T-helper 2 cell (primary cell): Measurements from ENCODE around the gene ABCA13.
"Not testable (repeated sequence)": the region's sequence is repeated elsewhere in the genome, so short reads cannot be mapped to it uniquely, and the experiment has no call there.

Source experiments
- DNase-seq, 5 experiments: peaks; one replicate each; pipeline versions ENCODE4 v3.0.0 to v3.0.0-alpha.2; 2012 to 2022

Gene ABCA13

DNA sequence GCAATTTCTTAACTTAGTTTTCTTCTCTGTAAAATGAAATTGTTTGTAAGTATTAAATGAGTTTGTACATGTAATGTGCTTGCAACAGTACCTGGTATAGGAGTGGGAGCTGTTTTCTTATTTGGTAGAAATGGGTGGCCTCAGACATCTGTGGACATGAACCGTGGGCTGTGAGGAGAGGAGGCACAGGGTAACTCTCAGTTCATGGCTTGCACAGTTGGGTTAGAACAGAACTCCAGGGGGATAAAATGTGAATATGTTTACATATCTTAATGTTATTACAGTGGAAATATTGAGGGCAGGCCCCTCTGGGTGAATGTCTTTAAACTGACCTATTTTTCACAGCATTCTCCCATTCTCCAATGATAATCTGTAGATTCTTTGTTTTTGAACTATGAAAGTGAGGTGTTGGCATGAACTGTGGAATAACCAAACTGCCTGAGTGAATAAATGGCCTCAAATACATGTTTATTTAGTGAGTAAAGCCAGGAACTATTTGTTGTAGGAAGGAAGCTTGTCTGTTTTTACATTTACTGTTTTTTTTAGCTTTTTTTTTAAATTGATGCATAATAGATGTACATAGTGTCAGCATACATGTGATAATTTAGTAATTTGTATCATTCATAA lies 2.6 kb downstream of the ABCA13 start:
- DNase-seq: no peak

GRCh38 chr7:48175019-48175418 lies 3.8 kb downstream of the ABCA13 start:
- no peak for DNase-seq

GRCh38 chr7:48176356-48176893 lies 5.2 kb downstream of the ABCA13 start:
- no peak for DNase-seq

DNA sequence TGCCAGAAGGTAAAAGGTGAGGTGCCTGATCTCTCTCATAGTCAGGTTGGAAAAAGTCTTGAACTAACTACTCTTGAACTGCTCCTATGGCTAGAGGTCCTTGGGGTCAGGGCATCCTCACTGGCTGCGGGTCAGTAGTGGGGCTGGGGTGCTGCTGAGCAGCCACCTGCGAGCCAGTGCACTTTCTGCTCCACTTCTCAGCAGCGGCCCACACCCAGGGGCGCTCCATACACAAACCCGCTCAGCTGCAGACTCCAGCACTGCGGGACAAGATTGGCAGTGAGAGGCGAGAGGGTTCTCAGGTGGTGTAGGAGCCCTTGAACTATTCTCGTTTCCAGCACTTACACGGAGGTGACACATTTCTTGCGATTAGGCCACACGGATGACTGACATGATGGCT lies 6.0 kb downstream of the ABCA13 start:
- DNase-seq: no peak

DNA sequence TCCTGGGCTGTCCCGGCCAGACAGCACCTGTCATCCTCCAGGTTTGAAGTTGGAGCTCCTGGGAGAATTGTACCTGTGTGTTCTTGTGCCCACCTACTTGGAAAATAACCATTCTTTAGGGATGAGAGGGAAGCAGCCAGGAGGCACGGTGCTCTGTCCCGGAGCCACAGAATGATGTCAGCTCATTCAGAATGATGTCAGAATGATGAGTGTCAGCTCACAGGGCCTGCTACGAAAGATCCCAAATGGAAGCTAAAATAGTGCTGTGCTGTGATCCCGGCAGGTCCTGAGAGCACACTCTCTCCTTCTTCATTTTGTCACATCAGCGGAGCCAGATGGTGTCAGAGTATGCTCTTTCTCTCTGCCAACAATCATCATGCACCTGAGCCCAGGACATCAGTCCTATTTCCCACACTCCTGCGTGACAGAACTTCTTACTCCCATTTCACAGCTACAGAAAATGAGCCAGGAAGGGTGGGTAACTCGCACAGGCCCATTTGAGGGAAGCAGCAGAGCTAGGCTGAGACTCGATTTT lies 8.3 kb downstream of the ABCA13 start:
- no peak for DNase-seq

DNA sequence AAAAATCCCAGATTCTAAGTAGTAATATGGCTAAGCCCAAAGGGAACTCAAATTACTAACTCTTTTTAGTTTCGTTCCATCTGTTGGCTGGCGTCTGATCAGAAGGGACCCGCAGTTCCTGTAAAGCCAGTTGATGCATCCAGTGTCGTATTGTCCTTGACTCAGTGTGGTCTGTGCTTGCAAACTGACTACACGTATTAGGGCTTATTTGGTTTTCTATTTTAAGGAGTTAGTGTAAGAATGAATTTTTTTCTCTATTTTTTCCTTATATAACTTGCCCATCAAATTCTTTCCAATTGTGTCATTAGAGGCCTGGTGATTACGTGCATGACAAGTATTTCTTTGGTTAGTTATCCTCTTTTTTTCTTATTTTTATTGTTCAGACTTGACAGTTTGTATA lies 9.7 kb downstream of the ABCA13 start:
- DNase-seq: no peak

DNA sequence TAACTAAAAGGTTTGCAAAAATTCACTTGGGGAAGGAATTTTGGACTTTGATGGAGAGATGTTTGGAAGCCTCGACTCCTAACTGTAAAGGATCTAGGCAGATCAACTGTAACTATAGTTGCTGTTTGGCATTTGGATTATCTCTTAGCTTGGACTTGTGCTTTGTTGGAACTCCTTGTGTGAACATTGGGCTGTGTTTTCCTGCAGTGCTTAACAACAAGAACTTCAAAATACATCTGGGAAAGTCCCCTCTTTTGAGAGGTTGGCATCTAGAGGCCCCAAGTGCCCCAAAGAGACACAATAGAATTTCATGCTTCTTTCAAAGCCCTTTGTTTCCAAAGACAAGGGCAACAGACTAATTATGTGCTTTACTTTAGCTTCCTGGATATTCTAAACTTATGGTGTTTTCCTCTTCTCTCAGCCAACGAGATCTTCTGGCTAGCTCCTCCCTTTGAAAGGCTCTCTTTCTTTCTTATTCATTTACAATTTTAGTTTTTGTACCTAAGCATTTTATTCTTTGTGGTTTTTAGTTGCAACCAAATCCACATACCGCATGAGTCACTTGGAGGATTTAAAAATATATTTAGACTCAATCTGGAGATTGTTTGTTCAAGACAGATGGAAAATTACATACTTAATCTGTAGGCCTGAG lies 11.6 kb downstream of the ABCA13 start:
- peak in 1 of 5 experiments; percentile 29 for DNase-seq

- DNase-seq: no peak
These were observed 12.1 kb downstream of the ABCA13 start for GRCh38 chr7:48183370-48183743.

DNA sequence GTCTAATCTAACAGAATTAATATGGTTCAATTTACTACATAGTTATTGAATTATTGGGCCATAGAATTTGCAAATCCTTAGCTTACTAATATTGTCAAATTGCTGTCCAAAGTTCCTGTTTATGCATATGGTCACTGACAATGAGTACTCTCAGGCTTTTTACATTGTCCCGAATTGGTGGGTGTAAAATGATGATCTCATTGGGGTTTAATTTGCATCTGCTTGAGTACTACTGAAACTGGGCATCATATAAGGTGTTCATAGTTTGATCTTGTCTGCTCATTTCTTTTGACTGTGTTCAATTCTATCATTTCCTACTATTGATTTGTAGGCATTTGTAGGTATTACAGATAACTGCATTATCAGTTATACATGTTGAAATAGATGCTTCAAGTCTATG lies 12.7 kb downstream of the ABCA13 start:
- DNase-seq: no peak

DNA sequence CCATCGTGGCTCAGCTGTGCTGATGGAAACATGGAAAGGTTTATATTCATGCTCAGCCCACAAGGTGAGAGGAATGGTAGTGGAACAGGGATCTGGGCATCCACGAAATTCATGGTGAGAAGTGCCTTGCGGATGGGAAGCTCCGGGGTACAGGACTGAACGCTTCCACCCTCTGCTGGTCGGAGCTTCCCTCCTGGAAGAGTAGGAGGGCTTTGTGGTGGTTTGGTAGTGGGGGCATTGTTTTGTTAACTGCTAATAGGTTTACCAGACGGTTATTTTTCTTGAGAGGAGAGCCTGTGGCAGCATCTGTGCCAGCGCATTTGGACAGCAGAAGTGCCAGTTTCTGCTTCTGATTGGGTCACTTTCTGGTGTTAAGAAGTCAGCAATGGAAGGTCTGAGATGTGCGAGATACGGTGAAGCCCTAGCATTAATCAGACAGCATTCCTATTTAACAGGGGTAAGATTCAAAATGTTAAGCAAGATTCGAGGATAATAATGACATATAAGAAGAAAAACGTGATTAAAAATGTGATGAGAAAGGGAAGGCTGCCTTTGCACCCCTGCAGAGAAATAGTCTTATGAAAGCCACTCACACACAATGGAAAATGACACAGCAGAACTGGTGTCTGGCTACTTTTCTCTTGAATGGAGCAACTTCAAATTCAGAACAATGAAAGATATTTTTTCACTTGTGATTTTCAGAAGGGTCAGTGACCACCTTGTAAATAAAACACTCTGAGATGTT lies 17.7 kb downstream of the ABCA13 start:
- no peak for DNase-seq

DNA sequence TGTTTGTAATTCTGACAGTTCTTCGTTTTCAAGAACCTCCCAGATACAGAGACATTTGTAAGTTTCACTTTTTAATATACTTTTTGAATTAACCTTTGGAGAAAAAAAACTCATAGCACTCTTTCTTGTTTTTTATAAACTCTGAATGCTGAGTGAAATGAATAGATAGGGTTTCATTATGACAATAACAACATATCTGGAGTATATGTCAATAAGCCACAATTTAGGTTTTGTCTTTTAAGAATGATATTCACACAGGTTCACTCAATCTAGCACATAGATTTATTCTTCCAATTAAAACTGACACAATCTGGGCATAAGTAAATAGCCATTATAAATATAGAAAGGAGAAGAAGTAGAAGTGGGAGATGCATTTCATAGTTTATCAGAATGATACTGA lies 21.7 kb downstream of the ABCA13 start:
- peak in 1 of 5 experiments; percentile 45 for DNase-seq

GRCh38 chr7:48193421-48193820 lies 22.2 kb downstream of the ABCA13 start:
- peak in 1 of 5 experiments; percentile 9 for DNase-seq

DNA sequence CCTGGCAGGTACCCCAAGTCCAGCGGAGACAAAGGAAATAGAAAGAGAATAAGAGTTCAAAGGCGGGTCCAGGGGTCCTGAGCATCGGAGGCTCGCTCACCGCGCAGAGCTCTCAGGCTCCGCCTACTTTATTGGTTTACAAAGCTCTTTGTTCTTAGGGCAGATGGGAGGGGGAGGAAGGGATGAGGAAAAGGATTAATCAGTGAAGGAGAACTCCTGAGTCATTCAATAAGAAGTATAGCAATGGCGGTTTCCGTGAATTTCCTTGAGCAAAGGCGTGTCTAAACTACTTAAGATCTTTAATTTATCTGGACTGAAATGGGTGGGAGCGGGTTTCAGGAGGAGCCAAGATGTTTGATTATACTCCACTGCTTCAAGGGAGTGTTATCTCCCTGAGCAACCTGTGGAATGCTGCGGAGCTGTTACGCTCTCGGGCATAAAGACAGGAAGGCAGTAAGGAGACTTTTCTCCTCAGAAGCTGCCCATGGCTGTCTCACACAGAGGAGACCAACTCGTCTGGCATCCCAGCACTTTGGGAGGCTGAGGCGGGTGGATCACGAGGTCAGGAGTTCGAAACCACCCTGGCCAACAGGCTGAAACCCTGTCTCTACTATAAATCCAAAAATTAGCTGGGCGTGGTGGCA lies 29.8 kb downstream of the ABCA13 start:
- not testable (repeated sequence) for DNase-seq

GRCh38 chr7:48202916-48203315 lies 31.7 kb downstream of the ABCA13 start:
- DNase-seq: not testable (repeated sequence)

DNA sequence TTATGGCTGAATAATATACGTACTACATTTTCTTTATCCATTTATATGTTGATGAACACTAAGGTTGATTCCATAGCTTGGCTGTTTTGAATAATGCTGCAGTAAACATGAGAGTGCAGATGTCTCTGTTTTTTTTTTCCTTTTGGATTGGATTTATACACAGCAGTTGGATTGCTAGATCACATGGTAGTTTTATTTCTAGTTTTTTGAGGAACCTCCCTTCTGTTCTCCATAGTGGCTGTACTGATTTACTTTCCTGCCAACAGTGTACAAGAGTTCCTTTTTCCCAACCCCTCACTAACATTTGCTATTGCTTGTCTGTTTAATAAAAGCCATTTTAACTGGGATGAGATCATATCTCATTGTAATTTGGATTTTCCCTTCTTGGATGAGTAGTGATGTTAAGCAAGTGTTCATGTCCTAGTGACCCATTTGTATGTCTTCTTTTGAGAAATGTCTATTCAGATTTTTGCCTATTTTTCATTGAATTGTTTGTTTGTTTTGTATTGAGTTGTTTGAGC lies 36.0 kb downstream of the ABCA13 start:
- no peak for DNase-seq

- no peak for DNase-seq
These were observed 37.8 kb downstream of the ABCA13 start for GRCh38 chr7:48209004-48209600.

DNA sequence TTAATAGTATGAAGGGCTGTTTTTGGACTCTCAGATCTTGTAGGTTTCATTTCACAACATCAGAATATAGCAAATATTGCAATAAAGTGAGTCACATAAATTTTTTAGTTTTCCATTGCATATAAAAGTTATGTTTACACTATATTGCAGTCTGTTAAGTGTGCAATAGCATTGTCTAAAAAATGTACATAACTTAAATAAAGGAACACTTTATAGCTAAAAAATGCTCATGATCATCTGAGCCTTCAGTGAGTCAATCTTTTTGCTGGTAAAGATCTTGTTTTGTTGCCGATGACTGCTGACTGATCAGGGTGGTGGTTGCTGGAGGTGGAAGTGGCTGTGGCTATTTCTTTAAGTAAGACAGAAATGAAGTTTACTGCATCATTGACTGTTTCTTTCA lies 42.0 kb downstream of the ABCA13 start:
- no peak for DNase-seq

DNA sequence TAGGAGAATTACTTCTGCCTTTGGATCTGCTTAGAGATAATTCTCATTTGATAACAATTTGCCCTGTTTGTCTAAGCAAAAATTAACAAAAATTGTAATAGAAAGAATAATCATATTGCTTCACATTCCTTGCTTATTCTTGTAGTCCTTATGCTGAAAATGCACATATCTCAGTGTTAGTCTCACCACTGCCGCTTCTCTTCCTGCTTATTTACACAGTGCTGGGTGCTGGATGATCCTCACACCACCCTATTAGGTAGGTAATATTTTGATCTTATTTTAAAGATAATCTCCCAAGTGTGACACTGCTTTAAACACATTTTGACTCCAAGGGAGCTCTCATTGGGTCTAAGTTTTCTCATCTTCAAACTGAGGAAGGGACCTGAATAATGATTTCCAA lies 46.0 kb downstream of the ABCA13 start:
- no peak for DNase-seq

DNA sequence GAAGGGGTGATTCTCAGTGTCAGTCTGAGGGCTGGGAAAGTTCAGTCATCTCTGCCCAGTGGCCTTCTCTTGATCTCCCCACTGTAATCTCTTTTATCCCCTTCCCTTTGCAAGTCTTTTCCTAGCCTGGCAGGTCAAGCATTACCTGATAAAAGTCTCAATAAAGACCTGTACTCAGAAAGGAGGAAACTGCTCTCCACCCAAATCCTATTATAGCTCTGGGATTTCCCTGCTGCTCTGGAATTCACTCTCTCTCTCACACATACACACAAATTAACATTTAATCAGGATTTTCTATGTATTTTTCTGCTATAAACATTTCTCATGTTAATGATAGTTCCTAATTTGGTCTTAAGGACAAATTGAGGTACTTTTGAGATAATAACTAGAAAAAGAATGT lies 46.5 kb downstream of the ABCA13 start:
- no peak for DNase-seq

DNA sequence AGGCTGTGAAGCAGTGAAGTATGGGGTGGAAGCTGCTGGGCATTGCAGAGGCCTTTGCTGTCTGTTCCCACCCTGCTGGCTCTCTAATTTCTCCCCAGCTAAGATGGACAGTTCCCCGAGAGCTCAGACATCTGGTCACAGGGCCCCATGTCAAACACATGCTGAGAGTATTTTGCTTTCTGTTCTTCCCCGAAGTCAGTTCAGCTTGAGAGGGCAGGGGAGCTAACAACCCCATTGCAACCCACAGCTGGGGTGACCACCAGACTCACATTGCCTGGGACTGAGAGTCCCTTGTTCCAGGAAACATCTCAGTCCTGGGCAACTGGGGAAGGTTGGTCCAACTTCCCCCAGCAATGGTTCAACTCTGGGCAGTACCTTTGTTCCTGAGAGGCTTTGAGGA lies 52.8 kb downstream of the ABCA13 start:
- DNase-seq: no peak

DNA sequence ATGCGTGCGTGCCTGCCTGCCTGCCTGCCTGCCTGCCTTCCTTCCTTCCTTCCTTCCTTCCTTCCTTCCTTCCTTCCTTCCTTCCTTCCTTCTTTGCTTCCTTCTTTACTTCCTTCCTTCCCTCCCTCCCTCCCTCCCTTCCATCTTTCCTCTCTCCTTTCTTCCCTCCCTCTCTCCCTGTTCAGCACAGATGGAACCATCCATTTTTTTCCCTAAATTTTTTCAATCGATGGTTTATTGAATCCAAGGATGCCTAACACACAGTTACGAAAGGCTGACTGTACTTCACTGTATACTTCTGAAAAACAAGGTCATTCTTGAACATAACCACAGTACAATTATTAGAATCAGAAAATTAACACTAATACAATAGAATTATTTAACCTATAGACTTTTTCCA lies 53.8 kb downstream of the ABCA13 start:
- no peak for DNase-seq

DNA sequence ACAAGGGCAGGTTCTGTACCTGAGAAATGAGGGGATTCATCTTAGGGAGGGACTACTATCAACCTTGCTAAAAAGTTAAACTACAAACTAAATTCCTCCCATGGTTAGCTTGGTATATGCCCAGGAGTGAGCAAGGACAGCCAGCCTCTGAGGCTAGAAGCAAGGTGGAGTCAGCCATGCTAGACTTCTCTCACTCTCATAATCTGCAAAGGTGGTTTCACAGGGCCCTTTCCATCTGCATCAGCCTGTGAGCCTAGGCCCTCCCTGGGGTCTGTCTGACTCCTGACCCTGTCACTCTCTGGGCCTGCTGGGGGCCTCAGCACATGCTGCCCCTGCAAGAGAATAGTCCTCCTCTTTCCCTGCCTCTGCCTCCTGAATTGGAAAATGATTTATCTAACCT lies 66.1 kb downstream of the ABCA13 start:
- no peak for DNase-seq
